Nephron progenitor cell (in vitro differentiated cells): ENCODE data around the gene HS1BP3.
A peak's percentile ranks its signal among the peaks of the same experiment; 100 is the strongest.

ENCODE experiments used
- DNase-seq: peaks from one replicate; pipeline ENCODE4 v3.0.0; 2021
- H3K27ac Mint-ChIP-seq: 2 replicates; pipeline ENCODE4 v1.8.0; 2021; ENCODE audit warnings: mild to moderate bottlenecking, moderate library complexity, mixed read lengths
- H3K27me3 Mint-ChIP-seq: 2 replicates; pipeline ENCODE4 v1.8.0; 2021; ENCODE audit warnings: mild to moderate bottlenecking, low read depth, mixed read lengths; ENCODE audit not compliant: poor library complexity
- H3K36me3 Mint-ChIP-seq: 2 replicates; pipeline ENCODE4 v1.8.0; 2021; ENCODE audit warnings: low read depth, mixed read lengths
- H3K4me1 Mint-ChIP-seq: 2 replicates; pipeline ENCODE4 v1.8.0; 2021; ENCODE audit warnings: mixed read lengths
- H3K4me3 Mint-ChIP-seq: 2 replicates; pipeline ENCODE4 v1.8.0; 2021; ENCODE audit warnings: mild to moderate bottlenecking, moderate library complexity, mixed read lengths
- H3K9me3 Mint-ChIP-seq: 2 replicates; pipeline ENCODE4 v1.8.0; 2021; ENCODE audit warnings: mild to moderate bottlenecking, moderate library complexity, mixed read lengths
- CTCF ChIP-seq: fragments of 200-600 bp; sonication (generic); IDR thresholded peaks from 2 replicates; pipeline ENCODE4 v1.5.0; 2021; ENCODE audit warnings: antibody characterized with exemption

HS1BP3 gene

GRCh38 chr2:20604401-20604911, 46.4 kb downstream of the HS1BP3 start:
- Mint-ChIP-seq H3K4me1 (peaks cover 62% of the 10 kb centered on the region), H3K27ac (peak overlapping the region; percentile 83), H3K27me3 (peaks cover 4% of the 10 kb centered on the region), H3K9me3 (peaks cover 20% of the 10 kb centered on the region), H3K4me3 (no peak overlapping the region), H3K36me3 (peaks cover 13% of the 10 kb centered on the region)
- DNase-seq = no peak
- TF ChIP-seq CTCF = no peak

- no peak for TF ChIP-seq CTCF
Measured at GRCh38 chr2:20603791-20604190, 47.1 kb downstream of the HS1BP3 start.

GRCh38 chr2:20602803-20603202, 48.1 kb downstream of the HS1BP3 start:
- no peak for TF ChIP-seq CTCF
- Mint-ChIP-seq H3K9me3 (peaks cover 12% of the 10 kb centered on the region), H3K27ac (no peak overlapping the region), H3K27me3 (peaks cover 4% of the 10 kb centered on the region), H3K36me3 (peaks cover 5% of the 10 kb centered on the region), H3K4me3 (no peak overlapping the region), H3K4me1 (peaks cover 67% of the 10 kb centered on the region)
- no peak for DNase-seq

More at GRCh38 chr2:20603791-20604190, 47.1 kb downstream of the HS1BP3 start:
- DNase-seq = no peak
- Mint-ChIP-seq H3K4me3 (no peak overlapping the region), H3K27me3 (peaks cover 4% of the 10 kb centered on the region), H3K27ac (peak overlapping the region; percentile 83), H3K36me3 (peaks cover 12% of the 10 kb centered on the region), H3K4me1 (peaks cover 62% of the 10 kb centered on the region), H3K9me3 (peaks cover 19% of the 10 kb centered on the region)

GRCh38 chr2:20600756-20601325, 50.1 kb downstream of the HS1BP3 start:
- TF ChIP-seq CTCF = peak; percentile 36

GRCh38 chr2:20599861-20600461, 50.9 kb downstream of the HS1BP3 start:
- Mint-ChIP-seq H3K4me1 (peaks cover 86% of the 10 kb centered on the region), H3K27me3 (peaks cover 4% of the 10 kb centered on the region), H3K36me3 (no peaks in the 10 kb centered on the region), H3K4me3 (peak overlapping the region; percentile 49), H3K9me3 (no peaks in the 10 kb centered on the region), H3K27ac (peak overlapping the region; percentile 91)
- TF ChIP-seq CTCF = no peak
- peak; percentile 35 for DNase-seq

More at GRCh38 chr2:20600756-20601325, 50.1 kb downstream of the HS1BP3 start:
- Mint-ChIP-seq H3K4me1 (peaks cover 86% of the 10 kb centered on the region), H3K27ac (no peak overlapping the region), H3K9me3 (no peaks in the 10 kb centered on the region), H3K4me3 (no peak overlapping the region), H3K27me3 (peaks cover 4% of the 10 kb centered on the region), H3K36me3 (no peaks in the 10 kb centered on the region)
- DNase-seq = no peak
